Astrocyte (in vitro differentiated cells and primary cell): ENCODE data around the gene FHIP2A.

ENCODE experiments used
- EZH2 ChIP-seq: IDR thresholded peaks from 2 replicates; pipeline ENCODE4 v1.6.1; 2012; ENCODE audit warnings: mild to moderate bottlenecking, low read length, inconsistent platforms; ENCODE audit not compliant: insufficient read depth
- TF ChIP-seq, protein P1 (sequence below): IDR thresholded peaks from 2 replicates; pipeline ENCODE4 v1.5.1; 2011; ENCODE audit warnings: low read depth, mild to moderate bottlenecking, inconsistent platforms, low read length, moderate library complexity; ENCODE audit not compliant: insufficient read depth

DNA sequence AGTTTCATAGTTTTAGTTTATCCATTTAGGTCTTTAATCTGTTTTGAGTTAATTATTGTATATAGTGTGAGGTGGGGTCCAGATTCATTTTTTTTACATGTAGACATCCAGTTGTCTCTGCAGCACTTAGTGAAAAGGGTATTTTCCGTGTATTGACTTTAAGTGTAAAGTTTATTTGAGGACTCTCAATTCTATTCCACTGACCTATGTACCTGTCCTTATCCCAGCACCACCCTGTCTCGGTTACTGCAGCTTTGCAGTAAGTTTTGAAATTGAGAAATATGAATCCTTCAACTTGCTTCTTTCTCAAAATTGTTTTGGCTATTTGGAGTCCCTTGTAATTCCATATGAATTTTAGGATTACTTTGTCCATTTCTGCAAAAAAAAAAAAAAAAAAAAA lies 29.8 kb downstream of the FHIP2A start:
- no peak for TF ChIP-seq EZH2
- TF ChIP-seq, protein P1, sequence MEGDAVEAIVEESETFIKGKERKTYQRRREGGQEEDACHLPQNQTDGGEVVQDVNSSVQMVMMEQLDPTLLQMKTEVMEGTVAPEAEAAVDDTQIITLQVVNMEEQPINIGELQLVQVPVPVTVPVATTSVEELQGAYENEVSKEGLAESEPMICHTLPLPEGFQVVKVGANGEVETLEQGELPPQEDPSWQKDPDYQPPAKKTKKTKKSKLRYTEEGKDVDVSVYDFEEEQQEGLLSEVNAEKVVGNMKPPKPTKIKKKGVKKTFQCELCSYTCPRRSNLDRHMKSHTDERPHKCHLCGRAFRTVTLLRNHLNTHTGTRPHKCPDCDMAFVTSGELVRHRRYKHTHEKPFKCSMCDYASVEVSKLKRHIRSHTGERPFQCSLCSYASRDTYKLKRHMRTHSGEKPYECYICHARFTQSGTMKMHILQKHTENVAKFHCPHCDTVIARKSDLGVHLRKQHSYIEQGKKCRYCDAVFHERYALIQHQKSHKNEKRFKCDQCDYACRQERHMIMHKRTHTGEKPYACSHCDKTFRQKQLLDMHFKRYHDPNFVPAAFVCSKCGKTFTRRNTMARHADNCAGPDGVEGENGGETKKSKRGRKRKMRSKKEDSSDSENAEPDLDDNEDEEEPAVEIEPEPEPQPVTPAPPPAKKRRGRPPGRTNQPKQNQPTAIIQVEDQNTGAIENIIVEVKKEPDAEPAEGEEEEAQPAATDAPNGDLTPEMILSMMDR, result no peak
